ENCODE measurements around the gene LOXL3.
A peak's percentile ranks its signal among the peaks of the same experiment; 100 is the strongest.

LOXL3 gene

GRCh38 chr2:74526649-74527230 is 27.0 kb downstream of the LOXL3 start:
- DNase-seq: no peak

GRCh38 chr2:74525717-74526648 is 27.8 kb downstream of the LOXL3 start, which contains the start of gene DQX1:
Gene DQX1, minus strand, starts transcription at chr2:74526231. Its CDS starts 502 bp downstream, at chr2:74525729.
- DNase-seq: peak in 1 of 2 experiments; percentile 50

GRCh38 chr2:74524955-74525716 is 28.6 kb downstream of the LOXL3 start:
- no peak for DNase-seq

- no peak for DNase-seq
Measured at GRCh38 chr2:74524005-74524404, 29.7 kb downstream of the LOXL3 start.

- no peak for DNase-seq
Measured at GRCh38 chr2:74522516-74522915, 31.2 kb downstream of the LOXL3 start.

DNA sequence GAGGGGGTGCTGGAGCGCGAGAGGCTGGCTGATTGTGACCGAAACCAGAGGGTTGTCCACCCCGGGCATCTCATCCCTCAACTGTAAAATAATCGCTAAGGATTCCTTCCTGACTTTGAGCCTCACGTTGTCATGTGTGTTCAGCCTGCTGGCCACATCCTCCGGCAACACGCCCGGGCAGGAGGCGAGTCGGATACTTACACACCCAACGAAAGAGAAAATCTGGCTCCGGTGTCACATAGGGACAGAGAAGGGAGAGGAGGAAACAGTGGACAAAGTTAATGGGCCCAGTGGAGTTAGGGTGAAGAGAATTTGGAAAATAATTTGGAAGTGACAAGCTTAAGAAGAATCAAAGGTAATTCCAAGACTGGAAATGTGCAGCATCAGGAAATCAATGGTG is 37.1 kb downstream of the LOXL3 start:
- DNase-seq: no peak

- DNase-seq: peak in 1 of 2 experiments; percentile 19
Measured at GRCh38 chr2:74515981-74516633, 37.6 kb downstream of the LOXL3 start.

- no peak for DNase-seq
Measured at GRCh38 chr2:74515271-74515980, 38.3 kb downstream of the LOXL3 start.

- DNase-seq: no peak
Measured at GRCh38 chr2:74514368-74515270, 39.1 kb downstream of the LOXL3 start, which contains the start of gene TLX2. Gene TLX2, plus strand, starts transcription at chr2:74514450. Its CDS starts 357 bp downstream, at chr2:74514807.

GRCh38 chr2:74513605-74514367 is 40.0 kb downstream of the LOXL3 start:
- DNase-seq: no peak

DNA sequence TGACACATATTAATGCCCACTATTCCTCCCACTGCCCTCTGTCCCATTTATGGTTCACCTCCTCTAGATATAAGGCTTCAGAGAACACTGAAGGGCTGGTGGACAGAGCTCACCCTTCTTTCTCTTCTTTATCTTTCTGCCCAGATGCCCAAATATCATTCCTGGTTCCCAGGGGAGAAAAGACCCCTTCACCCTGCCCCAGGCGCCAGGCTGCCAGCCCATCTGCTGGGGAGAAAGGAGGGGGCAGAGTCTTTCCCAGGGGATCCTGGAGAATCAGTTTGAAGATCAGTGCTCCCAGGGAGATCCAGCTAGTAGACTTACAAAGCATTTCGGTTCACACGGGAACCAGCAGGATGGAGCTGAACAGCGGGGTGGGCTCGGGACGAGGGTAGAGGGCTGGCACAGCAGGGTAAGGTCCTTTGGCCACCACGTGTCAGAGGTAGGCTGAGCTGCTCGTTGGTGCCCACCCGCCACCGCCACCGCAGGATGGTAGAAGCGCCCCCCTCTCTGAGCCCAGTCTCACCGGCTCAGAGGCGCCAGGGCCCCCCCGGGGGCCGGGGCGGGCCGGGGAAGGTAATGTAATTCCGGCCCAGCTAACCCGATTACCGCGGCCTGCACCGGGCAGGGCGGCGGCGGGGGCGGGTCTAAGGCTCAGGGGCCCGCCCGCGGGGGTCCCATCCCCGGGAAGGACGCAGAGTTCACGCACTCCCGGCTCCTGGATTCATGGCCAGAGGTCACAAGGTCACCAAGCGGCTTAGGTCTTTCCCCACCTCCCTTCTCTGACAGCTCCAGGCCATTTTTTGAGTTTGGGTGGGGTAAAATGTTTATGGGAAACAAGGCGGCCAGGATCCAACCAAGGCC is 40.8 kb downstream of the LOXL3 start:
- DNase-seq: no peak

DNA sequence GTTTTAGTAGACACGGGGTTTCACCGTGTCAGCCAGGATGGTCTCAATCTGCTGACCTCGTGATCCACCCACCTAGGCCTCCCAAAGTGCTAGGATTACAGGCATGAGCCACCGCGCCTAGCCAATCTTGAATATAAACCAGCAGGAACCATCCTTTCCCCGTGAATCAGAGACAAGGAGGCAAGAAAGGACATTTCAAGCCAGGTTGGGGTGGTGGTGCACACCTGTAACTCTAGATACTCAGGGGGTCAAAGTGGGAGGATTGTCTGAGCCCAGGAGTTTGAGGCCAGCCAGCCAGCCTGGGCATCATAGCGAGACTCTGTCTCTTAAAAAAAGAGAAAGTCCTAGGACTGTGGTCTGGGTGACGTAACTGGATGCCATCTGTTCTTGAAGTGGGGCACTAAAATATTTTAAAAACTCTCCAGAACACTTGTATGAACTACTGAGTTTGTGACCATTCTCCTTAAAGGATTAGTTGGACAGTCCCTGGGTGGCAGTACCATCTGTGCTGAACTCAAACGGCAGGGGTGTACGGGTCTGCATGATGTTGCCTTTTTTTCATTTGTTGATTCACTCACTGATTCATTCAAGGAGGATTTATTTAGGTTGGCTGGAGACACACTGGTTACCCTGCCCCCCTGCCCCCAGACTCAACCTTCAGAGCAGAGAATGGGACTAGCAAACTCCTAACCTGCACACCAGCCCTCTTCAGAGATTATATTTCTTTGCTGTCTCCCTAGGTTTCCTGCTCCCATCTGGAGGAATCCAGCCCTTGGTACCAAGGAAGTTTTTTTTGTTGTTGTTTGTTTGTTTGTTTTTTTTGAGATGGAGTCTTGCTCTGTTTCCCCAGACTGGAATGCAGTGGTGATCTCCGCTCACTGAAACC is 42.4 kb downstream of the LOXL3 start:
- DNase-seq: no peak

DNA sequence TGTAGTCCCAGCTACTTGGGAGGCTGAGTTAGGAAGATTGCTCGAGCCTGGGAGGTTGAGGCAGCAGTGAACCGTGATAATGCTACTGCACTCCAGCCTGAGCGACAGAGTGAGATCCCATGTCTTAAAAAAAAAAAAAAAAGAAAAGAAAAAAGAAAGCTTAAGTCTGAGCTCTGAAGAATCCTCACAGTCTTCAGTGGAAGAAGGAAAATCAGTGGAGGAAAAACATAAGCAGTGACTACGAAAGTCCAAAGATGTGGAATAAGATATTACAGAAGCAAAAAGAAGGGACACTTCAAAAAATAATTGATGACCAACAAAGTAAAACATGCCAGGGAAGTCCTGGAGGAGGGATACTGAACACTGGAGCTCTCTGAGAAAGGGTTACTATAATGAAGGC is 43.5 kb downstream of the LOXL3 start:
- DNase-seq: no peak

GRCh38 chr2:74507926-74508520 is 45.7 kb downstream of the LOXL3 start:
- no peak for DNase-seq

- peak; percentile 91 to 95 for DNase-seq
Measured at GRCh38 chr2:74507145-74507925, 46.4 kb downstream of the LOXL3 start, which contains the start of gene PCGF1. Gene PCGF1, minus strand, starts transcription at chr2:74507695. Its CDS starts 27 bp downstream, at chr2:74507668.

DNA sequence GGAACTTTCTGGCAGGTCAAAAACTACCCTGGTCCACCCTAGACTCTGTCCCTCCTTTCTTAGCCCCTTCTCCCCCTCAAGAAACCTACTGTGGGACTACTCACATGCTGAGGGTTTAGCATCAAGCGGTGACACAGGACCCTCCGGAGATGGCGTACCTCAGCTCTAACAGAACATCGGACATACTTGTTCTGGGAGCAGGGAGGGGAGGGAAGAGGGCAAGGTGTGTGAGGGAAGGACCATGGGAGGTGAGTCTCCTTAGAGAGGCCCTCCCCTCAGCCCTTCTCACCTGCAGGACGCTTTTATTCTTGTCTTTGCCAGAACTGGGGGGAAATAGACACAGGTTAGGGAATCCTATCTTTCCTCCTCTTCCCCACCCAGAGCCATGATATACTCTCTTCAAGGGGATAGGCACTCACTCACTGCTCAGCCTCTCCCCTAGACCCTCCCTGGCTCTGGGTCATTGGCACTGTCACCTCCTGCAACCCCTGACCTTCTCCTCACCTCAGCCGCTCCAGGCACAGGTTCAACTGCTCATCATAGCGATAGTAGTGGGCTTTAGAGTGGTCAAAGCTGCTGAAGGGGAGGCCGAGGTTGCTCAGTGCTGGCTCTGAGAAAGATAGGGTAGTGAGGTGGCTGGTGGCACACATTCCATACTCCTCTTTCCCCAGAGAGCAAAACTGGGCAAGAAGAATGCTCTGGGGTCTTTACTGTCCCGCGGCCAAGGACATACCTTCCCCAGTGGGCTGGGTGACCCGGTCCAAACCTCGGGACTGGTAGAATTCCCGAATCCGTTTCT is 48.1 kb downstream of the LOXL3 start:
- no peak for DNase-seq
